Activated CD4-positive, alpha-beta T cell treated with anti-CD3 and anti-CD28 coated beads, Interleukin-2, Interleukin-6, amounts not matched to agents 100 ng/mL and 50 ng/mL, durations not matched to agents 16 hours and 8 hours (primary cell): ENCODE data around the gene FAM111A.

Experiments used
- DNase-seq: peaks from one replicate; pipeline ENCODE4 v3.0.0-alpha.2; 2020

FAM111A gene

GRCh38 chr11:59141673-59142460 is 789 bp upstream of the FAM111A start:
- no peak for DNase-seq

GRCh38 chr11:59144096-59144495 is 1.4 kb downstream of the FAM111A start:
- peak; percentile 12 for DNase-seq

- DNase-seq, result peak; percentile 88
Measured at GRCh38 chr11:59144579-59145345, 2.1 kb downstream of the FAM111A start.

- no peak for DNase-seq
Measured at GRCh38 chr11:59145534-59145933, 2.9 kb downstream of the FAM111A start.

GRCh38 chr11:59151761-59152160 is 9.1 kb downstream of the FAM111A start:
- DNase-seq, result peak; percentile 12

- DNase-seq, result peak; percentile 59
Measured at GRCh38 chr11:59152312-59152951, 9.8 kb downstream of the FAM111A start.

- DNase-seq, result no peak
Measured at GRCh38 chr11:59154610-59155009, 12.0 kb downstream of the FAM111A start.

GRCh38 chr11:59157433-59157832 is 14.8 kb downstream of the FAM111A start:
- DNase-seq, result no peak

- DNase-seq, result peak; percentile 74
Measured at GRCh38 chr11:59158206-59159068, 15.8 kb downstream of the FAM111A start.

- DNase-seq, result no peak
Measured at GRCh38 chr11:59164028-59164427, 21.4 kb downstream of the FAM111A start.

- peak; percentile 94 for DNase-seq
Measured at GRCh38 chr11:59171508-59172322, 29.1 kb downstream of the FAM111A start, which contains the start of gene DTX4. TSS of gene DTX4 (plus strand) at chr11:59172132. CDS start at chr11:59172596, 464 bp downstream.

GRCh38 chr11:59172345-59173079 is 29.9 kb downstream of the FAM111A start:
- DNase-seq, result no peak

- DNase-seq, result no peak
Measured at GRCh38 chr11:59173080-59173963, 30.7 kb downstream of the FAM111A start.

- DNase-seq, result no peak
Measured at GRCh38 chr11:59173964-59174663, 31.5 kb downstream of the FAM111A start.

GRCh38 chr11:59174664-59175033 is 32.0 kb downstream of the FAM111A start:
- DNase-seq, result no peak

- DNase-seq, result no peak
Measured at GRCh38 chr11:59175091-59175501, 32.4 kb downstream of the FAM111A start.

GRCh38 chr11:59176330-59176729 is 33.7 kb downstream of the FAM111A start:
- no peak for DNase-seq

GRCh38 chr11:59178402-59178801 is 35.7 kb downstream of the FAM111A start:
- DNase-seq, result no peak

- no peak for DNase-seq
Measured at GRCh38 chr11:59179121-59179520, 36.5 kb downstream of the FAM111A start.
